GM10266 (cell line): ENCODE results near the gene HHATL.

Source experiments
- DNase-seq: peaks from one replicate; pipeline ENCODE4 v3.0.0; 2012; ENCODE audit errors: extremely low spot score
- TF ChIP-seq, protein P1 (sequence below): IDR thresholded peaks from 2 replicates; pipeline ENCODE4 v1.5.1; 2012; ENCODE audit warnings: mild to moderate bottlenecking, low read depth; ENCODE audit not compliant: control insufficient read depth, insufficient read depth; ENCODE audit errors: missing control alignments

The HHATL gene, protein sequence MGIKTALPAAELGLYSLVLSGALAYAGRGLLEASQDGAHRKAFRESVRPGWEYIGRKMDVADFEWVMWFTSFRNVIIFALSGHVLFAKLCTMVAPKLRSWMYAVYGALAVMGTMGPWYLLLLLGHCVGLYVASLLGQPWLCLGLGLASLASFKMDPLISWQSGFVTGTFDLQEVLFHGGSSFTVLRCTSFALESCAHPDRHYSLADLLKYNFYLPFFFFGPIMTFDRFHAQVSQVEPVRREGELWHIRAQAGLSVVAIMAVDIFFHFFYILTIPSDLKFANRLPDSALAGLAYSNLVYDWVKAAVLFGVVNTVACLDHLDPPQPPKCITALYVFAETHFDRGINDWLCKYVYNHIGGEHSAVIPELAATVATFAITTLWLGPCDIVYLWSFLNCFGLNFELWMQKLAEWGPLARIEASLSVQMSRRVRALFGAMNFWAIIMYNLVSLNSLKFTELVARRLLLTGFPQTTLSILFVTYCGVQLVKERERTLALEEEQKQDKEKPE

DNA sequence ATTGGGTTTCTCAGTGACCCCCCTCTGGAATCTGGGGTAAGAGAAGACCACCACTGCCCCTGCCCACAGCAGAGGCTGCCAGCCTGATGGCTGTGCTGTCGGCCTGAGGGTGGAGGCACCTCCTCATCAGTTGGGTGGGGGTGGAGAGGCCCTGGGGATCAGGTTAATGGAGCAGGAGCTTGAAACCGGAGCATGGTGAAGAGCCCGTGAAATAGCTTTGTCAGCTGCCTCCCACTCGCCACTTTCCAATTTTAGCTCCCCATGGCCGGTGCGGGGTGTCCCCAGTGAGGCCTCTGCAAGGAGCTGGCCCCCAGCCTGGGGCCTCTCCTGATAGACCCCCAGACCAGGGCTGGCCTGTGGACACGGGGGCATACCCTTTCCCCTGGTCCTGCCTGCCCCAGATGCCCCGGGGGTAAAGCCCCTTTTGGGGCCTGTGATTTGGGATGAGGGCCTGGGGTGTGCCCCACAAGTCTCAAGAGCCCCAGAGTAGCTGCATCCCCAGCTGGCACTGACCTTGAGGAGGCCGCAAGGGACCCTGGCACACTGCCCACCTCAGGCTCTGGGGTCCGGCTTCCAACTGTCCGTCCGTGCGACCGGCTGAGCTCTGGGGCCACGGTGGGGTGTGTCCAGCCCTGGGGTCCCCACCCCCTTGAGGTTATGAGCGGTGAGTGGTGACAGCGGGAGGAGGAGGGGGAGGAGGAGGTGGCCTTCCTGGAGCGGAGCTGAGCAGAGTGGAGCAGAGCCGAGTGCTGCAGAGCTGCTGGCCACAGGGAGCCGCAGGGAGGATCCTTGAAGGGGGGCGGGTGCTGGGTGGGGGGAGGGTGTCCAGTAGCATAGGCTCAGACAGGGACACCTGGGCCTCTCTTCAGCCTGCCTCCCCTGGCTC is at the start of gene HHATL:
Gene HHATL (minus strand): TSS at position 733 of the 886 bp plus-strand sequence. CDS start 1,972 bp downstream, outside the sequence.
- TF ChIP-seq, protein P1, sequence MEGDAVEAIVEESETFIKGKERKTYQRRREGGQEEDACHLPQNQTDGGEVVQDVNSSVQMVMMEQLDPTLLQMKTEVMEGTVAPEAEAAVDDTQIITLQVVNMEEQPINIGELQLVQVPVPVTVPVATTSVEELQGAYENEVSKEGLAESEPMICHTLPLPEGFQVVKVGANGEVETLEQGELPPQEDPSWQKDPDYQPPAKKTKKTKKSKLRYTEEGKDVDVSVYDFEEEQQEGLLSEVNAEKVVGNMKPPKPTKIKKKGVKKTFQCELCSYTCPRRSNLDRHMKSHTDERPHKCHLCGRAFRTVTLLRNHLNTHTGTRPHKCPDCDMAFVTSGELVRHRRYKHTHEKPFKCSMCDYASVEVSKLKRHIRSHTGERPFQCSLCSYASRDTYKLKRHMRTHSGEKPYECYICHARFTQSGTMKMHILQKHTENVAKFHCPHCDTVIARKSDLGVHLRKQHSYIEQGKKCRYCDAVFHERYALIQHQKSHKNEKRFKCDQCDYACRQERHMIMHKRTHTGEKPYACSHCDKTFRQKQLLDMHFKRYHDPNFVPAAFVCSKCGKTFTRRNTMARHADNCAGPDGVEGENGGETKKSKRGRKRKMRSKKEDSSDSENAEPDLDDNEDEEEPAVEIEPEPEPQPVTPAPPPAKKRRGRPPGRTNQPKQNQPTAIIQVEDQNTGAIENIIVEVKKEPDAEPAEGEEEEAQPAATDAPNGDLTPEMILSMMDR = no peak
- no peak for DNase-seq

DNA sequence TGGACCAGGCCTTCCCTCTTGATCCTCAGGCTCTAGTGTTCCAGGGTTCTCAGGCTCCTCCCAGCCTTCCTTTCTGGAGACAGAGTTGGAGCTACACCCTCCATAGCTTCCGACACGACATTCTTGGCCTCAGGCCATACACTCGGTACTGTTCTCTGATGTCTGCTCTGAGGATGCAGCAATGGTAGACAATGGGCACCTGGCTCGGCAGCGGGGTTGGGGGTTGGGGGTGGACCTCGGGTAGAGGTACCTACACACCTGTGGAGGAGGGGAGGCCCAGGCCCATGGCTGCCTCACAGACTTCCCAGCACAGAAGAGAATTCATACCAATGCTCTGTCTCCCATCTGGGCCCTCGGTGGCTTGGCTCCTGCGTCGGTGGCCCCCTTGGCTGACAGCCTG is 49.0 kb upstream of the HHATL start:
- TF ChIP-seq, protein P1 = no peak
- DNase-seq = no peak

DNA sequence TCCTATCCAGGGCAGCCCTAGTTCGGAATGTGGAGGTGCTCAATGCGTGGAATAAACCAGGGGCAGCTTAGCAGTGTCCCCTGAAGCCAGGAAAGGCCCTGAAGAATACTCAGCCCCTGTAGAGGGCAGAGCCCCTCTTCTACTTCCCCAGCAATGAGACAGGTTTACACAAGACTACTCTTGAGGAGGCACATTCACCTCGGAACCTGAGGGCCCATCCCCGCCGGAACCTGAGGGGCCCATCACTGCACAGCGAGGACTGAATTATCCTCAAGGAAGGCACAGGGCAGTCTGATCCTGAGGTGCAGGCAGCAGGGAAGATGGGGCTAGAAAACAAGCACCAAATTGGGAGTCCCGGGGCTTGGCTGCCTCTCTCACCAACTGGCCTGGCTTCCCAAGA is 48.2 kb upstream of the HHATL start:
- DNase-seq = no peak
- TF ChIP-seq, protein P1 = no peak

DNA sequence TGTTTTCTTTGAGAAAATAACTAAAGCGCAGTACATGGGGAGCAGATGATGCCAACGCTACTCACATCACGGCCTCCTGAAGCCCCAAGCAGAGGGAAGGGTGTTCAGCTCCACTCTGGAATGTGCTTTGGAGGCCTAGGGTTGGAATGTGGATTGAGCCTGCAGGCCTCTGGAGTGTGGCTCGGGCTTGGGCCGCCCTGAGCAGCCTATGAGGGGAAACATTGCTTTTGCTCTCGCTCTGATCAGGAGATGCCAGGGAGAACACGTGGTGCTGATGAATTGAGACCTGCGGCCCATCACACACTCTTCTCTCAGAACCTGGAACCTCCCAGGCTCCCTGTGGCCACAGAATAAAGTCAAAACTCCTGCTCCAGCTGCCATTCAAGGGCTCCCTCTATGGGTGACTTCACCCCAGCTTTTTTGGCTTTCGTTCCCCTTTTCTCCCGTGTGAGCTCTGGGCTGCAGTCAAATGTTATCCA is 47.2 kb upstream of the HHATL start:
- TF ChIP-seq, protein P1 = peak; percentile 47
- DNase-seq = no peak

DNA sequence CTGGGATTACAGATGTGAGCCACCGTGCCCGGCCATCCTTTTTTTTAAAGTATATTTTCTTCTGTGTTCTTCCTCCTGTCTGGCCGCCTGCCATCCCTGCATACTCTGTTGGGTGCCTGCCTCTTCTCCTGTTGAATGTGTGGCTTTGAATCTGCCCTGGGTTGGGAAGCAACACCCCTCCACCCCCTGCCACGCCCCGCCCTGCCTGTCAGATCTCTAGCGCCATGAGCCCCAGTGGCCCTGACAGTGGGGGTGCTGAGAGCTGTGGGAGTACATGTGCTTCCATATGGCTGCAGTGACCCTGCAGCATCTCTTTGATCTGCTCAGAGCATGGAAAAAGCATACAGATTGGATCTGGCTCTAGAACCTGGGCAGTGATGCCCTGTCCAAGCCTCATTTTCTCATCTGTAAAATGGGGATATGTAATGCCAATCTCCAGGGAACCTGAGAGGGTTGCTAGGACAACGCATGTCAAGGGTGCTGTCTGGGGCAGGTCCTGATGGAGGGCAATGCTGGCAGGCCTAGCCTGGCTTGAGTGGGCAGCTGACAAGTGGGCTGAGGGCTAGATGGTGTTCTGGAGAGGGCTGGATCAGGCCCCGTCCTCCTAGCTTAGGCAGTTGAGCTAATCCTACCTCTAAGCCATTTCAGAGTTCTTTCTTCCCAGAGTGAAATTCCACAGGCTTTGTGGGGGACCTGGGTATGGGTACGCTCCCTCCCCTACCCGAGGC is 46.6 kb upstream of the HHATL start:
- TF ChIP-seq, protein P1 = no peak
- no peak for DNase-seq

DNA sequence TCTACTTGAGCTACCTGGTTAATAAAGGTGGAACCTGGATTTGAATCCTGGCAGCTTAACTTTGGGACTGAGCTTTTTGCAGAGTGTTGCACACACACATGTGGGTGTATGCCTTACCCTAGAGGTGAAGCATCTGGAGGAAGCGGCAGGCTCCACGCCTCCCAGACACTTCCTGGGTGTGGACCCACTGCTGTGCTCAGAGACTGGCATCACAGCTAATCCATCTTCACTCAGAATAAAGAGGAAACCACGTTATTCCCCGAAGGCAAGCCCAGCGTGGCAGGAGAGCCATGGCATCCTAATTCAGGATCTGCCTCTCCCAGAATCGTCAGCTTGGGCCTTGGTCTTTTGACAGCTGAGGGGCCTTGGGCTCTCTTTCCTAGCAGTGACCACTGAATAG is 45.0 kb upstream of the HHATL start:
- TF ChIP-seq, protein P1 = no peak
- no peak for DNase-seq
